Ecto neural progenitor cell (in vitro differentiated cells): ENCODE measurements around the gene WDR20.
"Not testable (repeated sequence)": the region's sequence is repeated elsewhere in the genome, so short reads cannot be mapped to it uniquely, and the experiment has no call there.

Experiments used
- DNase-seq: peaks from one replicate; pipeline ENCODE4 v3.0.0-alpha.2; 2018; ENCODE audit warnings: low spot score

Gene WDR20

DNA sequence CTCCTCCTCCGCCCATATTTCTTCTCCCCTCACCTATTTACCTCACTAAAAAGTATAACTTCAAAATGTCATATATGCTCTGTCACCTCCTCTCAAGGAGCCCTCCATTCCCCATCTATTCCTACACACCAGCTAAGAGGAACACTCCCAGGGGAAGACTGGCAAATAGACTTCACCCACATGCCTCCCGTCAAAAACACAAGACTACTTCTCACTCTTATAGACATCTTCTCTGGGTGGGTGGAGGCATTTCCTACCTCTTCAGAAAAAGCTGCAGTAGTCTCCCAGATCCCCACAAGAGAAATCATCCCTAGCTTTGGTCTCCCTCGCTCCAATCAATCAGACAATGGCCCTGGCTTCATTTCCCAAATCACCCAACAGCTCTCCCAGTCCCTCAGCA is 99.1 kb downstream of the WDR20 start:
- no peak for DNase-seq

DNA sequence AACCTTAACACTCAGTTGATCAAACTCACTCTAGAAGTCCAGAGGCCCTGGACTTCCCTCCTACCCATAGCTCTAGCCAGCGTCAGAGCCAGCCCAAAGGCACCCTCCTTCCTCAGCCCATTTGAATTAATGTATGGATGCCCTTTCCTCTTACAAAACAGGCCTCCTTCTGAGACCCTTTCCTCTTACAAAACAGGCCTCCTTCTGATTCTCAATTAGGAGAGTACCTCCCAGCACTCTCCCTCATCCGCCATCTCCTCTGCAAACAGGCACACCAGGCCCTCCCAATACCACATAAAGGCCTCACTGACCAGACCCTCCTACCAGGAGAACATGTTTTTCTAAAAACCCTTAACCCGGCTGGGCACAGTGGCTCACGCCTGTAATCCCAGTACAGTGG is 99.5 kb downstream of the WDR20 start:
- DNase-seq = no peak

DNA sequence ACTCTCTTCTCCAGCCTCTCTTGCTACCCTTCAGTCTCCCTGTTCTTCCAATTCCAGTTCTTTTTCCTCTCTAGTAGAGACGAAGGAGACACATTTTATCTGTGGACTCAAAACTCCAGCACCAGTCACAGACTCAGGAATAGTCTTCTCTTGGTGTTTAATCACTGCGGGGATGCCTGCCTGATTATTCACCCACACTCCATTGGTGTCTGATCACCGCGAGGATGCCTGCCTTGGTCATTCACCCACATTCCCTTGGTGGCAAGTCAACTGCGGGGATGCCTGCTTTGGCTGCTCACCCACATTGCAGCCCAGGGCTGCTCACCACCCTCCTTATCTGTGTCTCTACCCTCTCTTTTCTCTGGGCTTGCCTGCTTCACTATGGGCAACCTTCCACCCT is 100.8 kb downstream of the WDR20 start:
- not testable (repeated sequence) for DNase-seq

DNA sequence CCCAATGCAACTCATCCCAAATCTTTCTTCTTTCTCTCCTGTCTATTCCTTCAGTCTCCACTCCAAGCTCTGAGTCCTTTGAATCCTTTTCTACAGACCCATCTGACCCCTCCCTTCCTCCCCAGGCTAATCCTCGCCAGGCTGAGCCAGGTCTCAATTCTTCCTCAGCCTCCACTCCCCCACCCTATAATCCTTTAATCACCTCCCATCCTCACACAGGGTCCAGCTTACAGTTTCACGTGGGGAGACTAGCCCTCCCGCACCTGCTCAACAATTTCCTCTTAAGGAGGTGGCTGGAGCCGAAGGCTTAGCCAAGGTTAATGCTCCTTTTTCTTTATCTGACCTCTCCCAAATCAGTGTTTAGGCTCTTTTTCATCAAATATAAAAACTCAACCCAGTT is 101.5 kb downstream of the WDR20 start:
- no peak for DNase-seq

DNA sequence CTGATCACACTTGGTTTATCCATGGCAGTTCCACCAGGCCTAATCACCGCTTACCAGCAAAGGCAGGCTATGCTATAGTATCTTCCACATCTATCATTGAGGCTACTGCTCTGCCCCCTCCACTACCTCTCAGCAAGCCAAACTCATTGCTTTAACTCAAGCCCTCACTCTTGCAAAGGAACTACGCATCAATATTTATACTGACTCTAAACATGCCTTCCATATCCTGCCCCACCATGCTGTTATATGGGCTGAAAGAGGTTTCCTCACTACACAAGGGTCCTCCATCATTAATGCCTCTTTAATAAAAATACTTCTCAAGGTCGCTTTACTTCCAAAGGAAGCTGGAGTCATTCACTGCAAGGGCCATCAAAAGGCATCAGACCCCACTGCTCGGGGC is 104.1 kb downstream of the WDR20 start:
- DNase-seq = not testable (repeated sequence)

DNA sequence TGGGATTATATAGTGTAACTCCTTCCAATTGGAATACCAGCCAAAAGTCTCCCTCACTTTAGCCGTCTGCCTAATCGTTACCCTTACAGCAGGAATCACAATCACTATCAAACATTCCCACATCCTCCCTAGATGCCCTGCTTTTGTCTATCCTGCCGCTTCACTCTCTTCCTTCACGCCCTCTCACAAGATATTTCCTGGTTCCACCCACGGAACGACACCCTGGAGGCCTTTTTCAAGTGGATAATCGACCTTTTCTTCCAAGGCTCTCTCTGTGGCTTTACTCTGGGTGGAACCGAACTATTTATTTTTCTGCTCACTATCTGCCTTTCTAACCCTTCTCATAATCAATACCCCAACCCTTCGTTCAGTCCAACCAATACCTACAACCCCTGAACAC is 106.4 kb downstream of the WDR20 start:
- DNase-seq = no peak

DNA sequence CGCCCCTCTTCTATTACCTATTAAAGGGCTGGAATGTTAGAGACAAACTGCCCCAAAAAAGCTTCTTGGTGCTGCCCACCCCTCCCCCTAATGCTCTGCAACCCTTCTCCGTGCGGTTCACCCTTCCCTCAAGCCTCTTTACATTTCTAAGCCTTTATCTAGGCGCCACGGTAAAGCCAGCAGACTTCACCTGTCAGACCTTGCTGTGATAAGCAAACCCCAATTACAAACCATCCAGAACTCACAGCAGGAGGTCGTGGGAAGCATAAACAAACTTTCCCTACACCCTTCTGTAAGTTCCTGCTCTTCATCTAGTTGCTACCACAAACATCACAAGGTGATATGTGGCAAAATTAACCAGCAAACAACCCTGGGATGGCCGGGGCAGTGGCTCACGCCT is 108.4 kb downstream of the WDR20 start:
- no peak for DNase-seq

DNA sequence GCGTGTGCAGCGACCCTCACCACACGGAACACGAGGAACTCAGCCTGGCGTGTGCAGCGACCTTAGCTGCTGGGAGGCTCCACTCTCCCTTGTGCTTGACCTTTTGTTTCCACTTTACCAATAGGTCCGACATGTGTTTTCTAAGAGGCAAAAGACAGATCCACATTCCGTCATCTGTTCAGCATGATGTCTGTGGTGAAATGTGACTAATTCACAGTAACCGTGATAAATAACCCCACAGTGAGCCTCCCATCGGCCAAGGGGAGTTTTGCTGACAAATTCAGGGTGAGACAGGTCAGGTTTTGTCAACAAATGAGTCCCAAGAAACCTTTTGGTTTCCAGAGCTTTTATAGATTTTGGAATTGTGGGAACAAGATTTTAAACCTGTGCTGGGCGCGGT is 109.3 kb downstream of the WDR20 start:
- no peak for DNase-seq

DNA sequence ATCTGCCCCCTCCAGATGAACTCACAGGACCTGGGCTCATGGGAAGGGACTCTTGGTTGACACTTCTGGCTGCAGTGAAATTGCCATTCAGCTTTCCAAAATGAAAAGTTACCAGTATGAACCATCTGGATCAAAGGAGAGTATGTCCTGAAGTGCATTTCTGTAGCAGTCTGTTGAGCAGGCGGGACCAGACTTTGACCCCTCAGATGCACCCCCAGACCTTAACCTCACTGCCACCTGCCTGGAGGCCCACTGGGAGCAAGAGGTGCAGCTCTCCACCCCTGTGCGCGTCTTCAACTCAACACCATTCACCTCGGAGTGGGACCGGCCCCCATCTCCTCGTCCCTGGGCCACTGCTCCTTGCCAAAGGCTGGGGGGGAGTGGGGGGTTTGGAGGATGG is 110.3 kb downstream of the WDR20 start:
- no peak for DNase-seq

DNA sequence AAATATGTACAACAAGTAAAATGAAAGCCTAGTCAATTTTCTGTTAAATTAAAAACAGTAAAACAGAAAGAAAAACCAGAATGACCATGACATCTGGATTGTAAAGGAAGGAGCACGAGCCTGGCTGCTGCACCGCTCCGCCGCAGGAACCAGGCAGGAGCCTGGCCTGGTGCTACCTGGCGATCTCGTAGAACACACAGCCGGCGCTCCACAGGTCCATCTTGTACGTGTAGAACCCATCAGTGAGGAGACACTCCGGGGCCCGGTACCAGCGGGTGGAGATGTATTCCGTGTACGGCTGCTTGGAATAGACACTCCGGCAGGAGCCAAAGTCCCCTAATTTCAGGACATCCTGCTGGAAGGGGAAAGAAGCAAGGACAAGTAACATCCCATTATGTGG is 110.9 kb downstream of the WDR20 start:
- DNase-seq = no peak

DNA sequence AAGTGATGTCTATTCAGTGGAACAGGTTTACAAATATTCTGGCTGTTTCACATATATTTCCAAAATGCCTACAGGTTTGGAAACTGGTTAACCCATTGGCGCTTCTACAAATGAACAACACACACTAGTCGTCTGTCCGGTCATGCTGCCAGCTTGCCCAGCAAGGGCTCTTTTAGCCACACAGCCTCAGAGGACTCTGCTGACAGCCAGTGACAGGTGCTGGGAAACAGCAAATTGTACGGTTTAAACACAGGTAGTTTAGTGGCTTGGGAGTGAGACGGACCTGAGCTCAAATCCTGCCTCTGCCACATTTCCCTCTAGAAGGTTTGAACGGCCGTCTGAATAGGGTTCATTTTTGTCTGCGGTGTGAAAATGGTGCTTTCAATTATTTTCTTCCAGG is 111.5 kb downstream of the WDR20 start:
- DNase-seq = no peak

DNA sequence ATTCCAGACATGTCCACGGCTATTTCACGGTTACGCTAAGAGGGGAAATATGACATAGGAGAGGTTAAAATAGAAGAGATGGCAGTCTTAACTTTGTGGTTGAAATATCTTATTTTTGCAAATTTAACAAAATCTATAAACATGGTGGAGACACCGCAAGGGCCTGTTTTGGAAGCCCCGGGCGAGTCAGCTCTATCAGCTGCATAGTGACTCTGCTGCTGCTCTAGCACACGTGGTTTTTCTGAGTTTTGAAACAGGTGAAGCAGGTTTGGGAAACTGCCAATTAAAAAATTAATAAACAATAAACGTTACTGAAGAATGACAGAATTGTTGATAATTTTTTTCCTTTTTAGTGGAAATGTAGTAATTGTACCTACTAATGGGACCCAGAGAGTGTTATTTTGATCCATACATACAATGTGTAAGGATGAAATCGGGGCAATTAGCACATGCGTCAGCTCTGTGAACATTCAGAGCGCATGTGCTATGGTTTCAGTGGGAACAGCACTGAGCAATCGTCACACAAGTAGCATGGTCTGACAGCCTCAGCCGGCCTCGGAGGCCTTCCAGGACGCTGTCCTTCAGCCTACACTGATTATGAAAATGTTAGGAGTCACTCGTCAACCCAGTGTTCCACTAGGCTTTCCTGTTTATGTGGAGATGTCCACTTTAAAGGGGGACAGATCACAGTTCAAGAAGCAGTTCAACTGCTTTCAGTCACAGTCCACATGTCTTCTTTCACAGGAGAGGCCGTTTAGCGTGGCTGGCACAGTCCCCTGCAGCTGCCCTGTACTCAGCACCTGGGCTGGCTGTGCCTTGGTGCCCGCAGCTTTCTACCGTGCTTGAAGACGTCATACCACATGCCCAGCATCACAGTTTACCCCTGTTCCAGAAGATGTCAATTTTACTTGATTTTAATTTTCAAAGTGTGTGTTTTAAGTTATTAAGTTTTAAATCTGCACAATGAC is 113.4 kb downstream of the WDR20 start:
- DNase-seq = no peak

DNA sequence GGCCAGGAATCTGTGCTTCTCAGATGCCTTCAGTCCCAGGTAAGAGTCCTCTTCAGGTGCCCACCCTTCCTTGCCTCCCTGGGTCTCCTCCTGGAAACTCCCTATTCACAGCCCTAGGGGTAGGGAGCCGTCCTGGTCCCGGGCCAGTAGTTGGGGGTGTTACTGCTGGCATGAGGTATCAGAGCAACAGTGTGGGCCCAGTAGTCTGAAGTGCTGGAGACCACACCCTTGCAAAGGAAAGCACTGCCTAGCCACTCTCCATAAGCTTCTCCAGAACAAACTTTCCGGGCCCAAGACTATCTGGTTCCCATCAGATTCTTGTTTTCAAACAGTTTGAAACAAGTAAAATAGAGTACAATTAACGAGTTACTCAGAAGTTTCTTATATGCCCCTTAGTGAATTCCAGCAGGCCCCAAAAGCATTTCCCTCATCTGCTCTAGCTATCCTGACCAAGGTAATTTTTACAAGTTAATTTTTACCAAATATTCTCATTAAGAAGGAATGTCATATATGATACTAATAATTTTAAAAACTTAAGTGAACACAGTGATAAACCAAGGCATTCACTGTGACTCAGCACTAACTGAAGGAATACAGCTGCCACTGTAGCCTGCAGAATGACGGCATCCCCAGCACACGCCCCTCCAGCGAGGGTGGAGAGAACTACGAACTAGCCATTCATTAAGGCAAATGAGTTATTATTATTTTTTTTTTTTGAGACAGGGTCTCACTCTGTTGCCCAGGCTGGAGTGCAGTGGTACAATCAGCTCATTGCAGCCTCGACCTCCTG is 115.9 kb downstream of the WDR20 start:
- no peak for DNase-seq

DNA sequence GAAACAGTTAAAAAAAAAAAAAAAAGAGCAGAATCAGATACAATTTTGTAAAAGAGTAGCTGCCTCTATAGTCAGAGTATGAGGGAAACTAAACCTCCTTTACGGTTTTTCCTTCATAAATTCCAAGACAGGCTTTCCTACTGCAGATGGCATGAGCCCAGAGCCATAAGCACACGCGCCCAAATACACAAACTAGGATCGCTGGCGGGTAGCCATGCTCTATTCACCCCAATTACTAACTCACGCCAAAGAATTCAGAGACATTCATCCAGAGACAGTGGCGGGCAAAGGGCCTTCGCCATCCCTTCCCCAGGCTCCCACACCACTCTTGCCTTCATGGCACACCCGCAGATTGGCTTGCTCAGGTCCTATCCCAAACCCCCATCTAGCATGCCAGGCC is 117.0 kb downstream of the WDR20 start:
- DNase-seq = no peak

DNA sequence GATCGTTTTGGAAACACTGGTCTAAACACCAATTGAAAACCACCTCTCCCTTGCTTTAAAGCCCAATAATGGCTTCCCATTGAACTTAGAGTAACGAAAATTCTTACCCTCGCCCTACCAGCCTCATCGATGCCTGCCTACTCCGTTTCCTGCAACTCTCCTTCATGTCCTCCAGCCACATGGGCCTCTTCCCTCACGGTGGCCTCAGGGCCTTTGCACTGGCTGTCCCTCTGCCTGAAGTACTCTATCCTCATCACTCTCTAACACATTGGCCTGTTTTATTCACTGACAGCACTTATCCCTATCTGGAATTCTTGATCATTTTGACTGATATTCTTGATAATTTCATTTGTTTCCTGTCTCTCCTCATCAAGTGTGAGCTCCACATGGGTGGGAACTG is 118.4 kb downstream of the WDR20 start:
- no peak for DNase-seq
